ENCODE data around the gene LMO7.
"Not testable (repeated sequence)": the region's sequence is repeated elsewhere in the genome, so short reads cannot be mapped to it uniquely, and the experiment has no call there.

The LMO7 gene

GRCh38 chr13:75771818-75772217, 135.7 kb downstream of the LMO7 start:
- DNase-seq (ENCODE audit: low spot score), result no peak

GRCh38 chr13:75774176-75774575, 138.0 kb downstream of the LMO7 start:
- DNase-seq (ENCODE audit: low spot score), result no peak

GRCh38 chr13:75776550-75776949, 140.4 kb downstream of the LMO7 start:
- no peak for DNase-seq (ENCODE audit: low spot score)

- no peak for DNase-seq (ENCODE audit: low spot score)
Measured at GRCh38 chr13:75779393-75779792, 143.3 kb downstream of the LMO7 start.

GRCh38 chr13:75780103-75780502, 144.0 kb downstream of the LMO7 start:
- not testable (repeated sequence) for DNase-seq (ENCODE audit: low spot score)

- no peak for DNase-seq (ENCODE audit: low spot score)
Measured at GRCh38 chr13:75782985-75783384, 146.9 kb downstream of the LMO7 start.

- no peak for DNase-seq (ENCODE audit: low spot score)
Measured at GRCh38 chr13:75784003-75784402, 147.9 kb downstream of the LMO7 start.

GRCh38 chr13:75785130-75785529, 149.0 kb downstream of the LMO7 start:
- no peak for DNase-seq (ENCODE audit: low spot score)

- peak; percentile 61 for DNase-seq (ENCODE audit: low spot score)
Measured at GRCh38 chr13:75787249-75787928, 151.3 kb downstream of the LMO7 start.

- no peak for DNase-seq (ENCODE audit: low spot score)
Measured at GRCh38 chr13:75788481-75788981, 152.4 kb downstream of the LMO7 start.

- DNase-seq (ENCODE audit: low spot score), result no peak
Measured at GRCh38 chr13:75789451-75790197, 153.5 kb downstream of the LMO7 start.

GRCh38 chr13:75790198-75790970, 154.3 kb downstream of the LMO7 start:
- no peak for DNase-seq (ENCODE audit: low spot score)

GRCh38 chr13:75792526-75793187, 156.5 kb downstream of the LMO7 start:
- no peak for DNase-seq (ENCODE audit: low spot score)

GRCh38 chr13:75793188-75793567, 157.0 kb downstream of the LMO7 start:
- DNase-seq (ENCODE audit: low spot score), result not testable (repeated sequence)

GRCh38 chr13:75794663-75795062, 158.5 kb downstream of the LMO7 start:
- no peak for DNase-seq (ENCODE audit: low spot score)

GRCh38 chr13:75795274-75795673, 159.1 kb downstream of the LMO7 start:
- DNase-seq (ENCODE audit: low spot score), result no peak

GRCh38 chr13:75796825-75797224, 160.7 kb downstream of the LMO7 start:
- no peak for DNase-seq (ENCODE audit: low spot score)

GRCh38 chr13:75797239-75797638, 161.1 kb downstream of the LMO7 start:
- no peak for DNase-seq (ENCODE audit: low spot score)

GRCh38 chr13:75797719-75798118, 161.6 kb downstream of the LMO7 start:
- DNase-seq (ENCODE audit: low spot score), result no peak

GRCh38 chr13:75798353-75799255, 162.5 kb downstream of the LMO7 start:
- DNase-seq (ENCODE audit: low spot score), result no peak

GRCh38 chr13:75800545-75800944, 164.4 kb downstream of the LMO7 start:
- DNase-seq (ENCODE audit: low spot score), result no peak
